Spleen (tissue), 11 donors: Measurements from ENCODE around the gene ILKAP. TPM values are rescaled to one million over a fixed set of nuclear protein-coding genes. Genes with fewer than 3 reads are reported as not detected.

Experiments used
- DNase-seq: peaks from one replicate; pipeline ENCODE4 v3.0.0-alpha.2; 2020
- H3K27ac ChIP-seq, 8 donors: fragments of 200-600 bp; sonication (generic) in 7 of 8; 1 replicate in 4 of 8; 2 replicates in 4 of 8; pipeline versions ENCODE4 v1.5.0 to v1.8.0; 2016 to 2021; ENCODE audit warnings: inconsistent platforms in 4 of 8, mild to moderate bottlenecking in 4 of 8, moderate library complexity in 1 of 8
- H3K27me3 ChIP-seq, 7 donors: fragments of 200-600 bp; sonication (generic) in 6 of 7; replicated peaks in 1 of 7; 1 replicate in 4 of 7; 2 replicates in 3 of 7; pipeline versions ENCODE4 v1.5.0 to v1.8.0; 2016 to 2021; ENCODE audit warnings: inconsistent platforms in 3 of 7, mild to moderate bottlenecking in 1 of 7
- H3K36me3 ChIP-seq, 6 donors: fragments of 200-600 bp; sonication (generic) in 5 of 6; 1 replicate in 4 of 6; 2 replicates in 2 of 6; pipeline versions ENCODE4 v1.5.0 to v1.8.0; 2016 to 2021; ENCODE audit warnings: inconsistent platforms in 2 of 6
- H3K4me1 ChIP-seq, 6 donors: fragments of 200-600 bp; sonication (generic) in 5 of 6; 1 replicate in 3 of 6; 2 replicates in 3 of 6; pipeline versions ENCODE4 v1.5.0 to v1.8.0; 2016 to 2021; ENCODE audit warnings: inconsistent platforms in 3 of 6
- H3K4me3 ChIP-seq, 8 donors: fragments of 200-600 bp; sonication (generic) in 7 of 8; 1 replicate in 4 of 8; 2 replicates in 4 of 8; pipeline versions ENCODE4 v1.5.0 to v1.8.0; 2016 to 2021; ENCODE audit warnings: inconsistent platforms in 4 of 8, mild to moderate bottlenecking in 4 of 8, moderate library complexity in 2 of 8
- H3K9me3 ChIP-seq, 8 donors: fragments of 200-600 bp; sonication (generic) in 7 of 8; 1 replicate in 4 of 8; 2 replicates in 4 of 8; pipeline versions ENCODE4 v1.5.0 to v1.8.0; 2016 to 2021; ENCODE audit warnings: inconsistent platforms in 4 of 8
- CTCF ChIP-seq, 11 experiments: fragments of 200-600 bp in 7 of 11; fragments of 450-650 bp in 4 of 11; sonication (generic) in 4 of 11; IDR thresholded peaks in 8 of 11; conservative IDR thresholded peaks in 3 of 11; 1 replicate in 7 of 11; 2 replicates in 4 of 11; pipeline versions ENCODE4 v1.4.0 to v1.8.0; 2016 to 2021; ENCODE audit warnings: antibody characterized with exemption in 11 of 11, inconsistent platforms in 4 of 11, mild to moderate bottlenecking in 1 of 11
- POLR2A ChIP-seq, 3 donors: fragments of 450-650 bp; IDR thresholded peaks; one replicate each; pipeline ENCODE4 v1.5.1; 2017; ENCODE audit warnings: antibody characterized with exemption in 3 of 3, mild to moderate bottlenecking in 1 of 3
- POLR2AphosphoS5 ChIP-seq, 3 donors: sonication (generic); formaldehyde crosslinking; IDR thresholded peaks; one replicate each; pipeline ENCODE4 v1.5.1; 2017; ENCODE audit warnings: antibody characterized with exemption in 3 of 3
- WGBS, 5 donors: extraction: QIAGEN DNeasy Blood & Tissue Kit in 3 of 5; methylation state at CpG; one replicate each; pipeline versions ENCODE4 v1.1.5 to v1.1.7; 2013 to 2018; 5-methylcytosine and 5-hydroxymethylcytosine counted together
- intact Hi-C: fragments of 100-400 bp; cut with DNase I; formaldehyde crosslinking; loops from one replicate; pipeline ENCODE4 v1.15.0; 2023; ENCODE audit warnings: low total_unique reads
- polyA plus RNA-seq, 3 donors: library from polyadenylated mRNA; stranded (reverse); fragments of 200-250 nt; gene quantifications; one replicate each; pipeline ENCODE4 v1.2.1, GENCODE V29; 2013
- total RNA-seq, 7 donors: library from RNA; depleted of rRNA in 3 of 7; stranded (reverse); fragments of >200 nt in 3 of 7; fragmentation: NEBNext Ultra II Directional in 4 of 7; extraction: Animal tissue kit (Norgen Biotek cat#: 25700) in 4 of 7; gene quantifications; one replicate each; pipeline versions ENCODE4 v1.1.0 to v1.2.1, GENCODE V29; 2016 to 2021
- donor health status: healthy with polysubstance abuse.
- donor health status: DM: no; HTN: no; CAD: no; lungs with moderate emphysema.
- donor health status: DM: no; HTN: no; CAD: no.
- donor health status: Bipolar disorder and iron deficiency.
- donor health status: healthy.
- donor health status: DM: no; HTN: no; CAD: no.
- donor health status: DM: yes; HTN: yes; CAD: no.

The ILKAP gene
- total and polyA plus RNA-seq, 10 donors: 39.7 to 64.5 (median 50.1) TPM

- Histone ChIP-seq H3K4me3 (no peak overlapping the region), H3K4me1 (peaks cover 0 to 19% (median 9%) of the 10 kb centered on the region in 6 donors)
- TF ChIP-seq POLR2AphosphoS5 (IDR thresholded peaks at IDR 0.05): no peak
- no peak for TF ChIP-seq POLR2A (IDR thresholded peaks at IDR 0.05)
- no peak for TF ChIP-seq CTCF (IDR thresholded peaks at IDR 0.05 in 8 of 11, conservative IDR thresholded peaks at IDR 0.05 in 3 of 11)
These were observed 65.6 kb downstream of the ILKAP start for GRCh38 chr2:238137885-238138284.

GRCh38 chr2:238136820-238137537 is 66.5 kb downstream of the ILKAP start:
- WGBS, 5 donors: 66 to 83% (median 79%) methylated on average over 14 of the region's 14 CpGs

More at GRCh38 chr2:238137885-238138284, 65.6 kb downstream of the ILKAP start:
- WGBS, 5 donors: 87 to 95% (median 92%) methylated on average over 11 to 13 of the region's 13 CpGs
- no peak for DNase-seq
- Histone ChIP-seq H3K27ac (no peak overlapping the region), H3K27me3 (peaks cover 0 to 18% (median 0%) of the 10 kb centered on the region in 7 donors), H3K36me3 (no peaks in the 10 kb centered on the region), H3K9me3 (no peaks in the 10 kb centered on the region)
- intact Hi-C loops: no loop called here

GRCh38 chr2:238135601-238136150 is 67.8 kb downstream of the ILKAP start:
- WGBS, 5 donors: 82 to 90% (median 87%) methylated on average over 15 of the region's 15 CpGs
- DNase-seq: peak; percentile 22
- Histone ChIP-seq H3K36me3 (no peaks in the 10 kb centered on the region), H3K4me3 (no peak overlapping the region), H3K27ac (no peak overlapping the region), H3K9me3 (no peaks in the 10 kb centered on the region), H3K27me3 (peaks cover 0 to 18% (median 0%) of the 10 kb centered on the region in 7 donors), H3K4me1 (peaks cover 0 to 19% (median 9%) of the 10 kb centered on the region in 6 donors)
- TF ChIP-seq CTCF (IDR thresholded peaks at IDR 0.05 in 8 of 11, conservative IDR thresholded peaks at IDR 0.05 in 3 of 11): no peak
- no peak for TF ChIP-seq POLR2A (IDR thresholded peaks at IDR 0.05)
- TF ChIP-seq POLR2AphosphoS5 (IDR thresholded peaks at IDR 0.05): no peak
- intact Hi-C loops: no loop called here

More at GRCh38 chr2:238136820-238137537, 66.5 kb downstream of the ILKAP start:
- peaks cover 0 to 18% (median 0%) of the 10 kb centered on the region in 7 donors for H3K27me3 ChIP-seq
- peaks cover 0 to 19% (median 9%) of the 10 kb centered on the region in 6 donors for H3K4me1 ChIP-seq
- no peak overlapping the region for H3K4me3 ChIP-seq
- intact Hi-C loops: no loop called here
- no peak for TF ChIP-seq CTCF (IDR thresholded peaks at IDR 0.05 in 8 of 11, conservative IDR thresholded peaks at IDR 0.05 in 3 of 11)
- no peak for TF ChIP-seq POLR2AphosphoS5 (IDR thresholded peaks at IDR 0.05)
- TF ChIP-seq POLR2A (IDR thresholded peaks at IDR 0.05): no peak
- no peaks in the 10 kb centered on the region for H3K9me3 ChIP-seq
- H3K27ac ChIP-seq: no peak overlapping the region
- no peak for DNase-seq
- no peaks in the 10 kb centered on the region for H3K36me3 ChIP-seq

GRCh38 chr2:238134393-238134785 is 69.1 kb downstream of the ILKAP start:
- WGBS, 5 donors: 90 to 98% (median 96%) methylated on average over 6 to 11 of the region's 11 CpGs
- Histone ChIP-seq H3K9me3 (no peaks in the 10 kb centered on the region), H3K36me3 (no peaks in the 10 kb centered on the region), H3K4me1 (peaks cover 0 to 15% (median 6%) of the 10 kb centered on the region in 6 donors), H3K27me3 (peaks cover 0 to 9% (median 0%) of the 10 kb centered on the region in 7 donors), H3K27ac (no peak overlapping the region), H3K4me3 (no peak overlapping the region)
- DNase-seq: peak; percentile 45
- no peak for TF ChIP-seq POLR2AphosphoS5 (IDR thresholded peaks at IDR 0.05)
- no peak for TF ChIP-seq CTCF (IDR thresholded peaks at IDR 0.05 in 8 of 11, conservative IDR thresholded peaks at IDR 0.05 in 3 of 11)
- intact Hi-C loops: no loop called here
